DOHH2 (cell line): Measurements from ENCODE around the gene TMEM187.

Source experiments
- H3F3A ChIP-seq: fragments of 200-600 bp; sonication (generic), shearing (Covaris generic); 2 replicates; pipeline ENCODE4 v1.6.0; 2016; ENCODE audit warnings: antibody characterized with exemption, mild to moderate bottlenecking; ENCODE audit not compliant: control insufficient read depth, insufficient read depth
- H3K27ac ChIP-seq: fragments of 200-600 bp; sonication (generic); 2 replicates; pipeline ENCODE4 v1.5.1; 2014; ENCODE audit warnings: low read depth, mild to moderate bottlenecking, low read length, moderate library complexity
- H3K27me3 ChIP-seq: fragments of 200-600 bp; sonication (generic); 2 replicates; pipeline ENCODE4 v1.6.1; 2014; ENCODE audit warnings: mild to moderate bottlenecking, low read length, mixed read lengths; ENCODE audit not compliant: control insufficient read depth
- H3K36me3 ChIP-seq: fragments of 200-600 bp; sonication (generic); 2 replicates; pipeline ENCODE4 v1.6.1; 2014; ENCODE audit warnings: mild to moderate bottlenecking, low read length, moderate library complexity, mixed read lengths; ENCODE audit not compliant: control insufficient read depth
- H3K4me1 ChIP-seq: fragments of 200-600 bp; sonication (generic); 2 replicates; pipeline ENCODE4 v1.6.1; 2014; ENCODE audit warnings: mild to moderate bottlenecking, low read length, mixed read lengths; ENCODE audit not compliant: control insufficient read depth
- H3K4me2 ChIP-seq: fragments of 200-600 bp; sonication (generic); 2 replicates; pipeline ENCODE4 v1.6.0; 2014; ENCODE audit warnings: mild to moderate bottlenecking, low read length, moderate library complexity
- H3K4me3 ChIP-seq: fragments of 200-600 bp; sonication (generic); 2 replicates; pipeline ENCODE4 v1.5.1; 2014; ENCODE audit warnings: mild to moderate bottlenecking, low read length, mixed read lengths
- H3K79me2 ChIP-seq: fragments of 200-600 bp; sonication (generic); 2 replicates; pipeline ENCODE4 v1.6.1; 2014; ENCODE audit warnings: mild to moderate bottlenecking, low read length, mixed read lengths; ENCODE audit not compliant: control insufficient read depth
- H3K9me2 ChIP-seq: fragments of 200-600 bp; sonication (generic); replicated peaks from 2 replicates; pipeline ENCODE4 v1.6.1; 2014; ENCODE audit warnings: mild to moderate bottlenecking, low read length, mixed read lengths; ENCODE audit not compliant: control insufficient read depth
- H3K9me3 ChIP-seq: fragments of 200-600 bp; sonication (generic); 2 replicates; pipeline ENCODE4 v1.6.1; 2014; ENCODE audit warnings: antibody characterized with exemption, low read length, mixed read lengths; ENCODE audit not compliant: control insufficient read depth, insufficient read depth
- H4K20me1 ChIP-seq: fragments of 200-600 bp; sonication (generic); 2 replicates; pipeline ENCODE4 v1.6.0; 2014; ENCODE audit warnings: low read depth, mild to moderate bottlenecking, antibody characterized with exemption, low read length, moderate library complexity; ENCODE audit not compliant: control insufficient read depth, insufficient read depth
- CTCF ChIP-seq: fragments of 200-600 bp; sonication (generic); IDR thresholded peaks from one replicate; pipeline ENCODE4 v1.5.1; 2014; ENCODE audit warnings: antibody characterized with exemption, mild to moderate bottlenecking, low read depth, low read length; ENCODE audit not compliant: poor library complexity, severe bottlenecking
- EZH2phosphoT487 ChIP-seq: fragments of 200-600 bp; sonication (generic); IDR thresholded peaks from 2 replicates; pipeline ENCODE4 v1.6.1; 2017; ENCODE audit warnings: borderline replicate concordance, mild to moderate bottlenecking, antibody characterized with exemption, low read length, moderate library complexity, mixed read lengths

TMEM187 gene

GRCh38 chrX:153983321-153983801, 10.8 kb downstream of the TMEM187 start:
- no peaks in the 10 kb centered on the region for H4K20me1 ChIP-seq

GRCh38 chrX:153984351-153985178, 12.0 kb downstream of the TMEM187 start:
- Histone ChIP-seq H3K4me2 (no peak overlapping the region), H3K27me3 (no peaks in the 10 kb centered on the region), H4K20me1 (no peaks in the 10 kb centered on the region), H3K79me2 (no peaks in the 10 kb centered on the region), H3K27ac (no peak overlapping the region), H3K4me3 (no peak overlapping the region), H3K4me1 (peaks cover 20% of the 10 kb centered on the region), H3K9me2 (no peaks in the 10 kb centered on the region), H3F3A (no peaks in the 10 kb centered on the region), H3K36me3 (no peaks in the 10 kb centered on the region), H3K9me3 (no peaks in the 10 kb centered on the region)
- TF ChIP-seq EZH2phosphoT487 (no peak), CTCF (no peak)

More at GRCh38 chrX:153983321-153983801, 10.8 kb downstream of the TMEM187 start:
- TF ChIP-seq CTCF (no peak), EZH2phosphoT487 (no peak)
- Histone ChIP-seq H3K9me2 (no peaks in the 10 kb centered on the region), H3K27ac (no peak overlapping the region), H3F3A (no peaks in the 10 kb centered on the region), H3K4me3 (no peak overlapping the region), H3K4me1 (peaks cover 20% of the 10 kb centered on the region), H3K36me3 (no peaks in the 10 kb centered on the region), H3K79me2 (no peaks in the 10 kb centered on the region), H3K27me3 (no peaks in the 10 kb centered on the region), H3K4me2 (no peak overlapping the region), H3K9me3 (no peaks in the 10 kb centered on the region)

GRCh38 chrX:153988493-153988892, 15.9 kb downstream of the TMEM187 start:
- Histone ChIP-seq H3K27ac (no peak overlapping the region), H3K79me2 (no peaks in the 10 kb centered on the region), H3K4me2 (no peak overlapping the region), H3K27me3 (no peaks in the 10 kb centered on the region), H3K9me3 (no peaks in the 10 kb centered on the region), H3K4me3 (no peak overlapping the region), H3K9me2 (no peaks in the 10 kb centered on the region), H3K4me1 (peaks cover 16% of the 10 kb centered on the region), H3K36me3 (no peaks in the 10 kb centered on the region), H3F3A (no peaks in the 10 kb centered on the region), H4K20me1 (no peaks in the 10 kb centered on the region)
- TF ChIP-seq EZH2phosphoT487: no peak
- no peak for TF ChIP-seq CTCF
